ENCODE measurements around the gene ACTR1A.
"Not testable (repeated sequence)": the region's sequence is repeated elsewhere in the genome, so short reads cannot be mapped to it uniquely, and the experiment has no call there.

The ACTR1A gene
- total RNA-seq = 121 to 190 (median 165) reads per million in 17 experiments

DNA sequence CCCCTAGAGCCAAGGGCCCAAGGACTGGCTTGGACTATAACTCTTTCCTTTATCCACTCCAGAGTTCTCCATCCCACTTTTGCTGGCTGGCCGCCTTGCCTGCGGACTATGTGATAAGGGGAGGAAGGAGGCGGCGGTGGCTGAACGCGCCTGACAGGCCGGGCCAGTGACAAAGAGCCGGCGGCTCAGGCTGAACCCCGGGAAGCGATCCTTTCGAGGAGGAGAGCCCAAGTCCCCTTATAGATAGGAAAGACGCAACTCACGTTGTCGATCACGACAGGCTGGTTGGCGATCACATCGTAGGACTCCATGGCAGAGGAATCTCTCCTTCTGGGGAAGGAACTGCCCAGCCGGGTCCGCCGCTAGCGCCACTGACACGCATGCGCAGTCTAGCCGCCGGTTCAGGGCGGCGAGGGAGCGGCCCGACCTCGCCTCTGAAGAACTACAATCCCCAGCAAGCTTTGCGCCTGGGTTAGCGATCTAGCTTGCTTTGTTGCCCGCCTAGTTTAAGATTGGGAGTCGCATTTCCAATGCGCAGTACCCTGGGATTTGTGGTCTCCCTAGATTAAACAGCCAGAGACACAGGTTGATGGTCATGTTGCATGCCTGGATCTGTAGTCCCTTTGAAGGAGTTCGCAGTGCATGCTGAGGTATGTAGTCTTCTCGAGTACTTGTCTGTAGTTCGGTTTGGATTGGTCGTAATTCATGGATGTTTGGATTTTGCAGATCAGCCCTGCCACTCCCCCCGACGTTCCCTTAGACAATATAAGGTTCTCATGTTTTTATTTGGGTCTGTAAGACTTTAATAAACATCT, at the start of gene ACTR1A:
Gene ACTR1A (minus strand): TSS at position 376 of the 815 bp plus-strand sequence. CDS start 65 bp downstream, at position 311.
- peak; percentile 97 to 99 (median 98) for DNase-seq

- no peak for DNase-seq
Observed at GRCh38 chr10:102550636-102551210, 48.2 kb upstream of the ACTR1A start.

DNA sequence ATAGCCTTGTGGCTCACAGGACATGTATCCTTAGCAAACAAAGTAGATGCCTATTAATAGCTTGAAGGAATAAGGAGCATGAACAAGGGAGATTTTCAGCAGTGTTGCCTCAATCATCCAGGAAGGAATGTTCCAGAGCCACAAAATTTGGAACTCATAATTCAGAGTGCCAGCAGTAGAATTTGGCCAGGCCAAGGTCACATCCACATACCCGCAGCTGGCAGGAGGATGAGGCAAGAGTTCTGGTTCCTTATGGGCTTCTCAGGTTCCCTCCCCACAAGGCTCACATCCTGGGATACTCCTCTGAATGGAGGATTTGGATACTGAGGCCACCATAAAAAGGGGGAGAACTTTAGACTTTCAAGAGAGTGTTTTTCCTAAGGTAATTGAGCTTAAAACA, 47.0 kb upstream of the ACTR1A start:
- no peak for DNase-seq

GRCh38 chr10:102546606-102547320, 44.3 kb upstream of the ACTR1A start:
- DNase-seq = peak; percentile 34 to 70 (median 50)

- peak in 3 of 4 experiments; percentile 23 to 40 (median 30) for DNase-seq
Observed at GRCh38 chr10:102545997-102546396, 43.5 kb upstream of the ACTR1A start.

DNA sequence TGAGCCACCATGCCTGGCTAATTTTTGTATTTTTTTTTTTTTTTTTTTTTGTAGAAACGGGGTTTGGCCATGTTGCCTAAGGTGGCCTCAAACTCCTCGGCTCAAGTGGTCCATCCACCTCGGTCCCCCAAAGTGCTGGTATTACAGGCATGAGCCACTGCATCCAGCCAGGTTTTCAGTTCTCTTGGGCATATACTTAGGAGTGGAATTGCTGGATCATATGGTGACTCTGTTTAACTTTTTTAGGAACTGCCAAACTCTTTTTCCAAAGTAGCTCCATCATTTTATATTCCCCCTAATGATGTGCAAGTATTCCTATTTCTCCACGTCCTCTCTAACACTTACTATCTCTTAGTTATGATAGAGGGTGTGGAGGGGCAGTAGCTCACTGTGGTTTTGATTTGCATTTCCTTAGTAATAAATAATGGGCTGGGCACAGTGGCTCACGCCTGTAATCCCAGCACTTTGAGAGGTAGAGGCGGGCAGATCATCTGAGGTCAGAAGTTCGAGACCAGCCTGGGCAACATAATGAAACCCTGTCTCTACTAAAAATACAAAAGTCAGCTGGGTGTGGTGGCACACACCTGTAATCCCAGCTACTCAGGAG, 42.9 kb upstream of the ACTR1A start:
- DNase-seq = no peak

DNA sequence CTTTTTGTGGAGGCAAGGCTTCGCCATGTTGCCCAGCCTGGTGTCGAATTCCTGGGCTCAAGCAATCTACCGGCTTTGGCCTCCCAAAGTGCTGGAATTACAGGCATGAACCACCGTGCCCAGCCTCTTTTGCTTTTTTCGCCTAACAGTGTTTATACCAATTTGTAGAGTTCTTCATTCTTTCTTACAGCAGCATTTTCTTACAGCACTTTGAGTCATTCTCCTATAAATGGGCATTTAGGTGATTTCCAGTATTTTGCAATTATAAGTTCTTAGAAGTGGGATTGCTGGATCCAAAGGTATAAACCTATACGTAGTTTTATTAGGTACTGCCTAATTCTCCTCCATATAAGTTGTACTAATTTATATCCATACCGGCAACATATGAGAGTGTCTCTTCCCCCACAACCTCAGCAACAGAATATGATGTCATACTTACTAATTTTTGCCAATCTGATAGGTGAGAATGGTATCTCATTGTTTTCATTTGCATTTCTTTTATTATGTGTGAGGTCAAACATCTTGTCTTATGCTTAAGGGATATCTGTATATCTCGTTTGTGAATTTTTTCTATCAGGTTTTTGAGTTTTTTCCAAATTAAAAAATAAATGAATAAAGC, 40.4 kb upstream of the ACTR1A start:
- peak in 2 of 4 experiments; percentile 24 to 31 for DNase-seq

DNA sequence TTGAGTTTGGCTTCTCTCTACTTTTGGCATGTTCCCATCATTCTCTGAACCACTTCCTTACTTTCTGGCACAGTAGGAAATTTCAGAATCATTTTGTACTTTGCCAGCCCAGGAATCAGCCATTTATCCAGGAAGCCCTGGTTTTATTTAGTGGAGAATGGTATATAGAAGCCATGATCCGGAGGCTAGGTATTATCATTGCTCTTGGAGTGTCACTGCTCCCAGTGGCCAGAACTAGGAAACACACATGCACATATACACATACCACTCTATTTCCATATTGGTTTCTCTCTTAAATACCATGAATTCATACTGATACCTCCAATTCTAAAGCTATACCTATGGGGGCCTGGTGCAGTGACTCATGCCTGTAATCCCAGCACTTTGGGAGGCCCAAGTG, 37.5 kb upstream of the ACTR1A start:
- peak in 1 of 4 experiments; percentile 17 for DNase-seq

DNA sequence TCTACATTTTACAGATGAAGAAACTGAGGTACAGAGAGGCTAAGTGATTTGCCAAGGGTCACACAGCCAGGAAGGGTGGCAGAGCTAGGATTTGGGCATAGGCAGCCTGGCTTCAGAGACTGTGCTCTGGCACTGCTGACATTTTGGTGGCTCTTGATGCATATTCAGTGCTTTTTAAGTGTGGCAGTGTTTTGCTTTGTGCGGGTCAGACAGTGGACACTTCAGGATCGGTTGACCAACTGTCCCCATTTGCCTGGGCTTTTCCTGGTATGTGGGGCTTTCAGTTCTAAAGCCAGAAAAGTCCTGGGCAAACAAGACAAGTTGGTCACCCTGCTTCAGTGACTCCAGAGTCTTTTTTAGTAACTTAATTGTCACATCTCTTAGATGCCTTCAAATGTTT, 36.3 kb upstream of the ACTR1A start:
- DNase-seq = no peak

DNA sequence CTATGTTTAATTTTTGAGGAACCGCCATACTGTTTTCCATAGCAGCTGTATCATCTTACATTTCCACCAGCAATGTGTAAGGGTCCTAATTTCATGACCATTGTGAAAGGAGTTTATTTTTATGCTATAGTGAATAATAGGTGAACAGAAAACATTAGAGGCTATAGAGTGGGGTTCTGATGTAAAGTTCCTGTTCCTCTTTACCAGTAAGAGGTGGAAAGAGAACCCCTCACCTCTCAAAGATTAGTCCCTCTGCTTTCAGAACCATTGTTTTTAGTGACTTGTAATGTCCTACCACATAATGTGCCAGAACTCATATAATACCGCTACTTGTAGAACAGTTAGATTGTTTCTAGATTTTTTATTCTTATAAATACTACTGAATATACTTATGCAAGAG, 35.4 kb upstream of the ACTR1A start:
- no peak for DNase-seq

- no peak for DNase-seq
Observed at GRCh38 chr10:102537367-102537766, 34.9 kb upstream of the ACTR1A start.

GRCh38 chr10:102535481-102536147, 33.1 kb upstream of the ACTR1A start:
- DNase-seq = peak in 1 of 4 experiments; percentile 3

- DNase-seq = not testable (repeated sequence)
Observed at GRCh38 chr10:102534966-102535365, 32.5 kb upstream of the ACTR1A start.

- peak; percentile 52 to 81 (median 74) for DNase-seq
Observed at GRCh38 chr10:102534333-102534732, 31.8 kb upstream of the ACTR1A start.

GRCh38 chr10:102527546-102527945, 25.0 kb upstream of the ACTR1A start:
- no peak for DNase-seq

- DNase-seq = no peak
Observed at GRCh38 chr10:102524746-102525145, 22.2 kb upstream of the ACTR1A start.

DNA sequence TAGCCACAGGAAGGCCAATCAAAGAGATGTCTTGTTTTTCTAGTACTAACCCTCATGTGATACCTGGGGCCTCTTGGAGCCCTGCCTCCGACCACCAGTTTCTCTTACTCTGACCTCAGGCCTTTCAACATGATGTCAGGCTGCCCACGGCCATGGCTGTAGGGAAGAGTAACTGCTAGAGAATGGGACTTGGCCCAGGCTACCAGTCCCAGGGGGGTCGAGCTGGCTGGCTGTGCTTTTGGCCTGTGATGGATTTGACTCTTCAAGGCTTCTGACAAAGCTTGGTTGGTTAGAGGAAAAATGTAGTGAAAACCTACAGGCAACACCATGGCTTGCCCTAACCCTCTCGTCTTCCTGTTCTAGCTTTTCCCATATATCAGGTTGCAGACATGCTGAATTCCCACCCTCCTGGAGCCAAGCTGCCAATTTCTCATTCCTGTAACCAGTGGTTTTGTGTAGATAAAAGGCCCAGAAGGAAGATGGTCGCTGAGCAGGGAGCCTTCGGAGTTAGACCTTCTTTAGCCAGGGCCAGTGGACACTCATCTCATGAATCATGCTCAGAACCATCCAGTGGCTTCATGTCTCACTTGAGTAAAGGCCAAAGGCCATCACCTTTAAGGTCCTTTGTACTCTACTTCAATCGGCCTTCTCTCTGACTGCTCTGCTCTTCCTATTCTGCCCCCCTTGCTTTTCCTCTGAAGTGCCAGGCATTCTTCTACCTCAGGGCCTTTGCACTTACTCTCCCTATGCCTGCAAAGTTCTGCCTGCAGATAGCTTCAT, 20.9 kb upstream of the ACTR1A start:
- peak in 3 of 4 experiments; percentile 24 to 44 (median 25) for DNase-seq

- DNase-seq = no peak
Observed at GRCh38 chr10:102522874-102523249, 20.4 kb upstream of the ACTR1A start.

- DNase-seq = no peak
Observed at GRCh38 chr10:102519246-102519825, 16.8 kb upstream of the ACTR1A start.

DNA sequence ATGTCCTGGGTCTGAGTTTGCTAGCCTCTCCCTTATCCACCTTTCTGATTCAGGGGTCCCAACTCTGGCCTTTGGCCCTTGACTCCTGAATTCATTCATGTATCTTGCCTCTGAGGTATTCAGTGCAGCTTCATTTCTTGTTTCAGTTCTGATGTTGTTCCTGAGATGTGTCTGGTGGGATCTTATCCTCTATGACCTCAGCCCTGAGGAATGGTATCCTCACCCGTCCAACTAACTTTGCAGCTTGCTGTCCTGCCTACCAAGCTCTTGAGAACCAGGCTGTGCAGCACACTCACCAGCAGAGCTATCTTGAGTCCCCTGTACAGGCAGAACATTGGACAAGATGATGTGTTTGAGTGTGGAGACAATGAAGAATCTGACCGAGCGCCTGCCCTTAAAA, 15.0 kb upstream of the ACTR1A start:
- no peak for DNase-seq

GRCh38 chr10:102515724-102516123, 13.2 kb upstream of the ACTR1A start:
- DNase-seq = no peak
